WTC11 (cell line): ENCODE results near the gene ROR2.

Source experiments
- ATF1 ChIP-seq: sonication (generic); formaldehyde crosslinking; IDR thresholded peaks from 2 replicates; pipeline ENCODE4 v1.8.1; 2023; ENCODE audit warnings: mild to moderate bottlenecking, moderate library complexity, missing genetic modification reagents
- CTCF ChIP-seq: fragments of 200-600 bp; IDR thresholded peaks from 2 replicates; pipeline ENCODE4 v1.8.0; 2022; ENCODE audit warnings: antibody characterized with exemption
- ERG ChIP-seq: fragments of 250-450 bp; sonication (Bioruptor Pico); IDR thresholded peaks from 2 replicates; pipeline ENCODE4 v1.8.0; 2021; ENCODE audit warnings: mild to moderate bottlenecking
- JUN ChIP-seq: sonication (generic); formaldehyde crosslinking; IDR thresholded peaks from 2 replicates; pipeline ENCODE4 v1.8.0; 2023; ENCODE audit warnings: mild to moderate bottlenecking, missing genetic modification reagents
- MAX ChIP-seq: sonication (generic); formaldehyde crosslinking; IDR thresholded peaks from 2 replicates; pipeline ENCODE4 v1.8.0; 2022; ENCODE audit warnings: mild to moderate bottlenecking, missing genetic modification reagents
- NFE2L1 ChIP-seq: sonication (generic); formaldehyde crosslinking; IDR thresholded peaks from 2 replicates; pipeline ENCODE4 v1.8.1; 2023; ENCODE audit warnings: missing genetic modification reagents
- ZBTB21 ChIP-seq: sonication (generic); formaldehyde crosslinking; IDR thresholded peaks from 2 replicates; pipeline ENCODE4 v1.8.1; 2023; ENCODE audit warnings: mild to moderate bottlenecking, missing genetic modification reagents, borderline replicate concordance
- ZNF232 ChIP-seq: sonication (generic); formaldehyde crosslinking; IDR thresholded peaks from 2 replicates; pipeline ENCODE4 v1.8.0; 2022; ENCODE audit warnings: mild to moderate bottlenecking, missing genetic modification reagents
- ZNF263 ChIP-seq: sonication (generic); formaldehyde crosslinking; IDR thresholded peaks from 2 replicates; pipeline ENCODE4 v1.8.1; 2022; ENCODE audit warnings: low read depth, mild to moderate bottlenecking, moderate library complexity, missing genetic modification reagents
- ZNF317 ChIP-seq: sonication (generic); formaldehyde crosslinking; IDR thresholded peaks from 2 replicates; pipeline ENCODE4 v1.8.1; 2023; ENCODE audit warnings: low read depth, mild to moderate bottlenecking, moderate library complexity, missing genetic modification reagents, borderline replicate concordance

- no peak for TF ChIP-seq ZNF232 (CRISPR knock-in tag)
- TF ChIP-seq MAX (CRISPR knock-in tag): no peak
- TF ChIP-seq NFE2L1: no peak
- TF ChIP-seq JUN (CRISPR knock-in tag): no peak
- TF ChIP-seq CTCF: no peak
- TF ChIP-seq ZNF317 (CRISPR knock-in tag): no peak
- no peak for TF ChIP-seq ZBTB21 (CRISPR knock-in tag)
- TF ChIP-seq ERG (CRISPR knock-in tag): no peak
- TF ChIP-seq ATF1 (CRISPR knock-in tag): no peak
- no peak for TF ChIP-seq ZNF263 (CRISPR knock-in tag)
Observed at GRCh38 chr9:91740701-91741100, 209.3 kb downstream of the ROR2 start.
